H1 (cell line): ENCODE results near the gene TIMELESS. TPM values are rescaled to one million over a fixed set of nuclear protein-coding genes. Genes with fewer than 3 reads are reported as not detected.

Source experiments
- CTCF ChIA-PET: fragments of 300-600 bp; sonication (Branson Sonifier 250); formaldehyde crosslinking; loops from one replicate; lab custom pipeline; 2021; ENCODE audit not compliant: partially characterized antibody; lab: Charles Lee
- POLR2A ChIA-PET: fragments of 300-600 bp; sonication (Branson Sonifier 250); formaldehyde crosslinking; loops from one replicate; lab custom pipeline; 2021; ENCODE audit warnings: inconsistent platforms; ENCODE audit not compliant: partially characterized antibody; lab: Charles Lee
- DNase-seq, 2 experiments: peaks; one replicate each; pipeline versions ENCODE4 v3.0.0 to v3.0.0-alpha.2; 2010 to 2022; ENCODE audit warnings: low spot score in 2 of 2, low read depth in 1 of 2, mixed read lengths in 1 of 2
- FAIRE-seq: peaks from 2 replicates; lab custom pipeline; 2011; peaks lifted over from hg19 to GRCh38; lab: Jason Lieb, UNC
- H2AFZ ChIP-seq: 2 replicates; pipeline ENCODE4 v1.8.1; 2012; ENCODE audit warnings: low read length, inconsistent platforms
- H2AK5ac ChIP-seq: 2 replicates; pipeline ENCODE4 v1.6.1; 2013; ENCODE audit warnings: low read depth, low read length
- H2BK120ac ChIP-seq: replicated peaks from 2 replicates; pipeline ENCODE3; 2013; ENCODE audit warnings: low read depth, low read length, inconsistent platforms
- H2BK12ac ChIP-seq: 2 replicates; pipeline ENCODE4 v1.6.1; 2013; ENCODE audit warnings: low read depth, low read length
- H2BK15ac ChIP-seq: 2 replicates; pipeline ENCODE4 v1.6.1; 2013; ENCODE audit warnings: low read length
- H2BK20ac ChIP-seq: 2 replicates; pipeline ENCODE4 v1.6.1; 2013; ENCODE audit warnings: low read length
- H2BK5ac ChIP-seq: 2 replicates; pipeline ENCODE4 v1.6.1; 2013; ENCODE audit warnings: low read depth, low read length
- H3K14ac ChIP-seq: 2 replicates; pipeline ENCODE4 v1.6.1; 2013; ENCODE audit warnings: inconsistent platforms; ENCODE audit not compliant: insufficient read length
- H3K18ac ChIP-seq: 2 replicates; pipeline ENCODE4 v1.6.1; 2013; ENCODE audit warnings: low read length; ENCODE audit errors: extremely low read depth
- H3K23ac ChIP-seq: 2 replicates; pipeline ENCODE4 v1.6.1; 2013; ENCODE audit warnings: inconsistent platforms; ENCODE audit not compliant: insufficient read length
- H3K23me2 ChIP-seq: 2 replicates; pipeline ENCODE4 v1.6.1; 2013; ENCODE audit warnings: low read depth, low read length
- H3K27ac ChIP-seq: 2 replicates; pipeline ENCODE4 v1.6.1; 2011; ENCODE audit warnings: low read depth, low read length, inconsistent platforms
- H3K27me3 ChIP-seq, 4 experiments: replicated peaks in 1 of 4; 1 replicate in 1 of 4; 2 replicates in 3 of 4; pipeline versions ENCODE4 v1.6.1 to v1.8.1; 2011 to 2013; ENCODE audit warnings: low read length in 3 of 4, mild to moderate bottlenecking in 3 of 4, inconsistent platforms in 2 of 4, mixed read lengths in 2 of 4, moderate library complexity in 1 of 4; ENCODE audit not compliant: control insufficient read depth in 3 of 4, insufficient read depth in 3 of 4; ENCODE audit errors: extremely low read depth in 1 of 4
- H3K36me3 ChIP-seq, 4 experiments: 2 replicates each; pipeline versions ENCODE4 v1.6.1 to v1.8.1; 2011 to 2013; ENCODE audit warnings: mild to moderate bottlenecking in 4 of 4, low read length in 3 of 4, moderate library complexity in 2 of 4, control low read depth in 1 of 4, inconsistent platforms in 1 of 4; ENCODE audit not compliant: insufficient read depth in 4 of 4, control insufficient read depth in 2 of 4
- H3K4ac ChIP-seq: replicated peaks from 2 replicates; pipeline ENCODE3; 2013; ENCODE audit warnings: low read length, low read depth, mixed read lengths, inconsistent platforms; ENCODE audit not compliant: insufficient read length
- H3K4me1 ChIP-seq, 4 experiments: replicated peaks in 1 of 4; 1 replicate in 1 of 4; 2 replicates in 3 of 4; pipeline versions ENCODE4 v1.6.1 to v1.8.1; 2011 to 2013; ENCODE audit warnings: low read length in 3 of 4, inconsistent platforms in 2 of 4, mixed read lengths in 1 of 4; ENCODE audit not compliant: insufficient read depth in 4 of 4, control insufficient read depth in 3 of 4
- H3K4me2 ChIP-seq, 2 experiments: 2 replicates each; pipeline versions ENCODE4 v1.6.1 to v1.8.1; 2011 to 2013; ENCODE audit warnings: low read depth in 2 of 2, low read length in 2 of 2, control low read depth in 1 of 2, inconsistent platforms in 1 of 2, mild to moderate bottlenecking in 1 of 2; ENCODE audit not compliant: insufficient read depth in 1 of 2
- H3K4me3 ChIP-seq, 4 experiments: fragments of 200-600, 300-600 bp in 1 of 4; sonication (generic), shearing (Covaris generic), sonication (Bioruptor Twin) in 1 of 4; 2 replicates each; pipeline versions ENCODE4 v1.5.1 to v1.8.1; 2011 to 2016; ENCODE audit warnings: low read length in 4 of 4, low read depth in 3 of 4, control low read depth in 2 of 4, inconsistent platforms in 2 of 4, mild to moderate bottlenecking in 2 of 4, mixed read lengths in 1 of 4, moderate library complexity in 1 of 4; ENCODE audit not compliant: insufficient read depth in 2 of 4; ENCODE audit errors: extremely low read depth in 1 of 4
- H3K56ac ChIP-seq: replicated peaks from 2 replicates; pipeline ENCODE3; 2013; ENCODE audit warnings: low read depth, mild to moderate bottlenecking, mixed read lengths, low read length, inconsistent platforms; ENCODE audit not compliant: insufficient read length
- H3K79me1 ChIP-seq: 2 replicates; pipeline ENCODE4 v1.6.1; 2013; ENCODE audit warnings: low read depth, low read length, control low read depth
- H3K79me2 ChIP-seq, 2 experiments: 2 replicates each; pipeline versions ENCODE4 v1.6.1 to v1.8.1; 2012 to 2013; ENCODE audit warnings: low read length in 2 of 2, mild to moderate bottlenecking in 2 of 2, inconsistent platforms in 1 of 2; ENCODE audit not compliant: insufficient read depth in 2 of 2, control insufficient read depth in 1 of 2
- H3K9ac ChIP-seq, 4 experiments: replicated peaks in 1 of 4; 1 replicate in 1 of 4; 2 replicates in 3 of 4; pipeline versions ENCODE4 v1.6.1 to v1.8.1; 2011 to 2013; ENCODE audit warnings: low read depth in 3 of 4, low read length in 3 of 4, control low read depth in 2 of 4, mild to moderate bottlenecking in 2 of 4, moderate library complexity in 2 of 4, inconsistent platforms in 1 of 4; ENCODE audit errors: extremely low read depth in 1 of 4
- H3K9me3 ChIP-seq, 2 experiments: 2 replicates each; pipeline versions ENCODE4 v1.6.1 to v1.8.1; 2012 to 2013; ENCODE audit warnings: mild to moderate bottlenecking in 2 of 2, moderate library complexity in 2 of 2, control low read depth in 1 of 2, inconsistent platforms in 1 of 2, low read depth in 1 of 2, low read length in 1 of 2, mixed read lengths in 1 of 2; ENCODE audit not compliant: insufficient read depth in 2 of 2
- H4K20me1 ChIP-seq, 2 experiments: replicated peaks in 1 of 2; 2 replicates each; pipeline versions ENCODE3 to v1.8.1; 2011 to 2013; ENCODE audit warnings: inconsistent platforms in 2 of 2, low read length in 2 of 2, mild to moderate bottlenecking in 1 of 2; ENCODE audit not compliant: insufficient read depth in 2 of 2, control insufficient read depth in 1 of 2
- H4K5ac ChIP-seq: 2 replicates; pipeline ENCODE4 v1.6.1; 2013; ENCODE audit warnings: low read length, low read depth, mixed read lengths, inconsistent platforms; ENCODE audit not compliant: insufficient read length
- H4K8ac ChIP-seq: 2 replicates; pipeline ENCODE4 v1.8.0; 2013; ENCODE audit warnings: mild to moderate bottlenecking, moderate library complexity, low read length, inconsistent platforms; ENCODE audit not compliant: insufficient read depth; ENCODE audit errors: extremely low read depth
- H4K91ac ChIP-seq: replicated peaks from 2 replicates; pipeline ENCODE3; 2013; ENCODE audit warnings: low read length, mixed read lengths, inconsistent platforms; ENCODE audit not compliant: insufficient read length
- BCL11A ChIP-seq, 2 experiments: IDR thresholded peaks; one replicate each; pipeline ENCODE4 v1.6.1; 2011; ENCODE audit warnings: low read depth in 2 of 2, low read length in 2 of 2, mild to moderate bottlenecking in 2 of 2
- CBX8 ChIP-seq: fragments of 300-800, 300-1000 bp; sonication (generic); IDR thresholded peaks from 2 replicates; pipeline ENCODE4 v1.7.1; 2016; ENCODE audit warnings: low read depth, low read length, borderline replicate concordance
- CHD1 ChIP-seq: IDR thresholded peaks from 2 replicates; pipeline ENCODE4 v1.6.1; 2012; ENCODE audit warnings: low read depth, low read length, improper control_type of control experiment
- GTF2F1 ChIP-seq: IDR thresholded peaks from 2 replicates; pipeline ENCODE4 v1.6.1; 2012; ENCODE audit warnings: low read depth, low read length, improper control_type of control experiment, borderline replicate concordance
- JUN ChIP-seq: IDR thresholded peaks from 2 replicates; pipeline ENCODE4 v1.6.1; 2011; ENCODE audit warnings: low read depth, mild to moderate bottlenecking, improper control_type of control experiment, low read length
- JUND ChIP-seq: IDR thresholded peaks from 2 replicates; pipeline ENCODE4 v1.6.1; 2011; ENCODE audit warnings: mild to moderate bottlenecking, improper control_type of control experiment, low read length
- POLR2AphosphoS5 ChIP-seq: IDR thresholded peaks from 2 replicates; pipeline ENCODE4 v1.6.1; 2011; ENCODE audit warnings: low read depth, low read length
- POU5F1 ChIP-seq: IDR thresholded peaks from 2 replicates; pipeline ENCODE4 v1.6.1; 2011; ENCODE audit warnings: low read depth, mild to moderate bottlenecking, low read length, moderate library complexity
- SP1 ChIP-seq: IDR thresholded peaks from 2 replicates; pipeline ENCODE4 v1.6.1; 2011; ENCODE audit warnings: low read depth, low read length
- TAF1 ChIP-seq: IDR thresholded peaks from 2 replicates; pipeline ENCODE4 v1.6.1; 2011; ENCODE audit warnings: mild to moderate bottlenecking, low read depth, low read length
- TBP ChIP-seq: IDR thresholded peaks from 2 replicates; pipeline ENCODE4 v1.6.1; 2011; ENCODE audit warnings: low read depth, low read length, improper control_type of control experiment
- TEAD4 ChIP-seq: IDR thresholded peaks from 2 replicates; pipeline ENCODE4 v1.6.1; 2012; ENCODE audit warnings: low read depth, low read length, inconsistent platforms, mixed read lengths
- YY1 ChIP-seq: IDR thresholded peaks from 2 replicates; pipeline ENCODE4 v1.6.1; 2011; ENCODE audit warnings: low read depth, mild to moderate bottlenecking, low read length
- whole genome bisulfite sequencing, 2 experiments: shearing (Covaris generic) in 1 of 2; methylation state at CpG; one replicate each; pipeline versions ENCODE4 v1.1.6 to v1.1.7; 2013 to 2015; ENCODE audit warnings: low lambda C conversion rate in 2 of 2, mixed read lengths in 2 of 2, inconsistent platforms in 1 of 2, low coverage in 1 of 2, missing lambda C conversion rate in 1 of 2; ENCODE audit not compliant: insufficient replicate concordance in 2 of 2, insufficient coverage in 1 of 2, insufficient read length in 1 of 2; ENCODE audit errors: extremely low coverage in 1 of 2, missing lambda C conversion rate in 1 of 2; 5-methylcytosine and 5-hydroxymethylcytosine counted together
- polyA plus RNA-seq, 7 experiments: library from polyadenylated mRNA; depleted of rRNA in 3 of 7; stranded (reverse) in 5 of 7; unstranded in 2 of 7; fragments of >200 nt in 5 of 7; fragments of 200-250 nt in 2 of 7; gene quantifications; 1 replicate in 5 of 7; 2 replicates in 1 of 7; 4 replicates in 1 of 7; pipeline versions ENCODE4 v1.2.1 to v1.2.3, GENCODE V29; 2011 to 2013; ENCODE audit warnings: missing spikeins in 2 of 7, mixed read lengths in 2 of 7
- total RNA-seq: library from RNA; stranded (reverse); fragmentation: NEBNext Ultra II Directional; extraction: Animal tissue kit (Norgen Biotek cat#: 25700); gene quantifications from 2 replicates; pipeline ENCODE4 v1.2.1, GENCODE V29; 2021
- TF ChIP-seq, protein P1 (sequence below): IDR thresholded peaks from 2 replicates; pipeline ENCODE4 v1.6.1; 2012; ENCODE audit warnings: inconsistent platforms

The TIMELESS gene
- total and polyA plus RNA-seq, 2 of the 8 experiments (the other 6 are each of a cell fraction or from before 2014, with no cell fraction given) = 17.1 to 86.7 TPM

DNA sequence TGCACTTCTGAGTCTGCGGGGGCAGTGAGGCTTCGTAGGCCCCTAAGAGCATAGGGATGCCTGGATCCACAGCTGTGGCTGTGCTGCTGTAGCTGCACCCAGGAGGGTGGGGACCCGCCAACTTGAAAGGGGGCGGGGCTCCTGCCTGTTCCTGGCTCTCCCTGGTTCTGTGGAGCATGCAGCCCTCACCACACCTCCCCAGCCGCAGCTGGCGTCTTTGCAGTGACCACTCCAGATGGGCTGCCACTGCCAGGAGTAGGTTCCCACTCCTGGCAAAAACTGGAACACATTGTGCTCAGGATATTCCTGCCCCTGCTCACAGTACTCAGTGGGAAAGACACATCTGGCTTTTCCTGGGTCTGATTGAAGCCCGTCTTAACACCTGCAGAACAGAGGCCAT lies 35.8 kb downstream of the TIMELESS start:
- Histone ChIP-seq H4K8ac (no peak overlapping the region; the same call in 1 of the 2 replicates), H3K14ac (no peak overlapping the region), H3K79me2 (no peaks in the 10 kb centered on the region), H3K4me2 (no peak overlapping the region), H4K20me1 (peaks cover 0 to 6% of the 10 kb centered on the region in 2 experiments), H3K36me3 (peaks cover 7 to 36% (median 15%) of the 10 kb centered on the region in 4 experiments; a peak in 6 of 8 replicates), H3K23me2 (no peaks in the 10 kb centered on the region), H2BK15ac (no peak overlapping the region), H2BK12ac (no peak overlapping the region), H2AK5ac (no peak overlapping the region), H3K4me3 (no peak overlapping the region), H2AFZ (no peak overlapping the region), H4K5ac (no peak overlapping the region), H3K9me3 (no peaks in the 10 kb centered on the region), H3K9ac (no peak overlapping the region), H3K4ac (no peak overlapping the region), H3K27me3 (no peaks in the 10 kb centered on the region), H2BK120ac (no peak overlapping the region), H3K79me1 (no peaks in the 10 kb centered on the region), H3K27ac (no peak overlapping the region), H3K23ac (no peak overlapping the region), H3K18ac (no peak overlapping the region), H3K56ac (no peak overlapping the region), H2BK20ac (no peak overlapping the region), H3K4me1 (no peaks in the 10 kb centered on the region), H2BK5ac (no peak overlapping the region), H4K91ac (no peak overlapping the region)
- 82% methylated on average over 5 of the region's 7 CpGs; no CpG with 5 or more reads in 1 of the 2 experiments for WGBS, 2 experiments
- ChIA-PET CTCF (interaction anchor here (0.6 to 2.4 kb wide), 3 partner anchors 24 to 164 kb away, joined by 3 to 9 read pairs (median 4); no protein-coding TSS in a partner anchor), POLR2A (interaction anchor here (1.0 to 1.3 kb wide), 3 partner anchors 30 to 98 kb away, joined by 3 to 6 read pairs (median 3); partner anchors contain the start of gene CNPY2)
- DNase-seq (no peak), FAIRE-seq (no peak)
- TF ChIP-seq TBP (no peak), POLR2AphosphoS5 (no peak), TAF1 (no peak), TEAD4 (no peak), YY1 (no peak), POU5F1 (no peak), CBX8 (no peak), JUN (no peak), CHD1 (no peak), GTF2F1 (no peak), JUND (no peak), BCL11A (IDR thresholded peaks at IDR 0.05; ENCODE audit: low read depth in 2 of 2, low read length in 2 of 2) (no peak), SP1 (no peak)
- TF ChIP-seq, protein P1, sequence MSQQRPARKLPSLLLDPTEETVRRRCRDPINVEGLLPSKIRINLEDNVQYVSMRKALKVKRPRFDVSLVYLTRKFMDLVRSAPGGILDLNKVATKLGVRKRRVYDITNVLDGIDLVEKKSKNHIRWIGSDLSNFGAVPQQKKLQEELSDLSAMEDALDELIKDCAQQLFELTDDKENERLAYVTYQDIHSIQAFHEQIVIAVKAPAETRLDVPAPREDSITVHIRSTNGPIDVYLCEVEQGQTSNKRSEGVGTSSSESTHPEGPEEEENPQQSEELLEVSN = no peak
